GM18909 (cell line): ENCODE results near the gene NT5DC1.

Experiments used
- ATAC-seq: cut with Tn5 transposase; IDR thresholded peaks from one replicate; pipeline ENCODE4 v1.9.1; 2021; ENCODE audit warnings: mild to moderate bottlenecking; ENCODE audit not compliant: unreplicated experiment, poor library complexity

Gene NT5DC1

DNA sequence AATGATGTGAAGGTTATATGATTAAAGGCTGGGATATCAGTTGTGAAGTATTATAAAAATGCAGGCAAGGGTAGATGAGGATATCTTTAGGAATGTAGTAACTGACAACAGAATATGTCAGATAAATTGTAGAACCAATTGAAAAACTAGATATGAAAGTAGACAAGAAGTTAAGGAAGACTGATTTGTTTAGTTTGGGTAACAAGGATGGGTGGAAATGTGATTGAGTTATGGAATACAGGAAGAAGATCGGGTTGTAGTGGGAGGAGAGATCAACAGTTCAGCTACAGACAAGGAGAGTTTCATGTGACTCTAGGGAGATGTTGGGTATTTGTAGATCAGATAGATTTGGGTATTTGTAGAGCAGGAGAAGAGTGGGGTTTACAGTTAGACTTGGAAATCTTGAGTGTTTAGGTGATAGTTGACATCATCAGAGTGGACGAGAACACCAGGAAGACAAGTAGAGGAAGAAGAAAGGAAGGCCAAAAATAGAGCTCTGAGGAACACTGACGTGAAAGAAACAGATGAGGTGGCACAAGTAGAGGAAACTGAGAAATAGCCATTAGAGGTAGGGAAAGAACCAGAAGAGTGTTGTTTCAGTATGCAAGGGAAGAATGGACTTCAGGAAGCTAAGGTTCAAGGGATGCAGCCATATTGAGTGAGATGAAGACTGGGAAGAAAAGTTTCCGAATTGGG lies 191.2 kb downstream of the NT5DC1 start:
- ATAC-seq = no peak

DNA sequence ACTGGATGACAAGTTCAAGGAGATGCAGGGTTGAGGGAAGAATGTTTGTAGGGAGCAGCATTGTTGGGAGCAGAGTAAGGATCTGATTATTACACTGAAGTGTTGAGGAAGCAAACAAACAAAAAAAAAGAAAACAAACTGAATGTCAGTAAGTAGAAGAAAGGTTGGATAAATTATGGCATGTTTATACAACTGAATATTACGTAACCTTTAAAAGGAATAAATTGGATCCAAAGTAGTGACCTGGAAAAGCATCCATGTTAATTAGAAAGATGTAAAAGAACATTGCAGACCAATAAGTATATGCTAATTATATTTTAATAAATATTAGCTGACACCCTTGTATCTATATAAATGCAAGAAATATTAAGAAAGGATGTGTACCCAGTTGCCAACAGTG lies 191.9 kb downstream of the NT5DC1 start:
- no peak for ATAC-seq

DNA sequence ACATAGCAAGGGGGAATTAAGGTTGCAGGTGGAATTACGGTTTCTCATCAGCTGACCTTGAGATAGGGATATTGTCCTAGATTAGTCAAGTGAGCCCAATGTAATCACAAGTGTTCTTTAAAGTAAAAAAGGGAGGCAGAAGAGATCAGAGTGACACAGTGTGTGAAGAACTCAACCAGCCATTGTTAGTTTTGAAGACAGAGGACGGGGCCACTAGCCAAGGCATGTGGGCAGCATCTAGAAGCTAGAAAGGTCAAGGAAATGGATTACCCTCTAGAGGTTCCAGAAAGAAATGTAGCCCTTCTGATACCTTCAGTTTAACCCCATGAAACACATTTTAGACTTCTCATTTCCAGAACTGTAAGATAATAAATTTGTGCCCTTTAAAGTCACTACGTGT lies 197.6 kb downstream of the NT5DC1 start:
- ATAC-seq = no peak

DNA sequence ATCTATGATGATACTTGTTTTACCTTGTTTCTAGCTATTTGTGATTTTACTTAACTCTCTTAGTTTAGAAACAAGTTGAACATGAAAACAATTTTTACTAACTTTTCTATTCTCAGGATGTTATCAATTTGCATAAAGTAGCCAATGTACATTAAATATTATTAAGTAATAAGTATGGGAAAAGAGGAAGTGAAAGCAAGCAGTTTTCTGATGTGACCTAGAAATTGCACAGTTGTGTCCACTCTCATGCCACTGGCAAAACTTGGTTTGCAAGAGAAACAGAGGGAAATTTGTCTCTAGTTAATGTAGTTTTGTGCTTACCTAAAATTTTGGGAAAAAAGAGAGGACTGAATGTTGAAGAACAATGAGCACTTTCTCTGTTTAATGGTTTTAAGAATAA lies 198.3 kb downstream of the NT5DC1 start:
- ATAC-seq = peak; percentile 81
